HepG2 (cell line): ENCODE results near the gene NDUFS1. TPM values are rescaled to one million over a fixed set of nuclear protein-coding genes. Genes with fewer than 3 reads are reported as not detected.

Experiments used
- ARID2 ChIP-seq: sonication (generic); formaldehyde crosslinking; IDR thresholded peaks from 2 replicates; pipeline ENCODE4 v1.8.1; 2022; ENCODE audit warnings: mild to moderate bottlenecking, missing genetic modification reagents, borderline replicate concordance
- BRCA1 ChIP-seq: sonication (generic); formaldehyde crosslinking; IDR thresholded peaks from 2 replicates; pipeline ENCODE4 v1.4.0; 2020; ENCODE audit warnings: missing genetic modification reagents
- FOXA1 ChIP-seq, 2 experiments: fragments of 450-650 bp in 1 of 2; sonication (generic) in 1 of 2; formaldehyde crosslinking in 1 of 2; IDR thresholded peaks; 2 replicates each; pipeline versions ENCODE4 v1.4.0 to v1.6.1; 2016 to 2020; ENCODE audit warnings: missing genetic modification reagents in 1 of 2
- JDP2 ChIP-seq: sonication (generic); formaldehyde crosslinking; IDR thresholded peaks from 2 replicates; pipeline ENCODE4 v1.8.1; 2022; ENCODE audit warnings: missing genetic modification reagents, borderline replicate concordance
- KLF15 ChIP-seq: sonication (generic); formaldehyde crosslinking; IDR thresholded peaks from 2 replicates; pipeline ENCODE4 v1.8.1; 2023; ENCODE audit warnings: borderline replicate concordance, mild to moderate bottlenecking, inconsistent platforms, missing genetic modification reagents, mixed read lengths
- MED8 ChIP-seq: sonication (generic); formaldehyde crosslinking; IDR thresholded peaks from 2 replicates; pipeline ENCODE4 v1.8.1; 2023; ENCODE audit warnings: mild to moderate bottlenecking, missing genetic modification reagents; ENCODE audit not compliant: insufficient replicate concordance
- MXD3 ChIP-seq: IDR thresholded peaks from 2 replicates; pipeline ENCODE4 v1.6.1; 2016; ENCODE audit warnings: mild to moderate bottlenecking, missing biosample characterization, missing genetic modification reagents
- POLR2AphosphoS5 ChIP-seq: IDR thresholded peaks from 2 replicates; pipeline ENCODE4 v1.6.1; 2012; ENCODE audit warnings: low read depth, low read length
- SIN3A ChIP-seq: IDR thresholded peaks from 2 replicates; pipeline ENCODE4 v1.6.1; 2011; ENCODE audit warnings: low read depth, mild to moderate bottlenecking, control low read depth, low read length, borderline replicate concordance
- USF2 ChIP-seq, 2 experiments: sonication (generic) in 1 of 2; formaldehyde crosslinking in 1 of 2; IDR thresholded peaks; 2 replicates each; pipeline versions ENCODE4 v1.5.1 to v1.6.1; 2011 to 2020; ENCODE audit warnings: borderline replicate concordance in 1 of 2, low read depth in 1 of 2, low read length in 1 of 2, mild to moderate bottlenecking in 1 of 2, missing genetic modification reagents in 1 of 2, moderate library complexity in 1 of 2
- ZFP36L1 ChIP-seq: sonication (generic); formaldehyde crosslinking; IDR thresholded peaks from 2 replicates; pipeline ENCODE4 v1.8.0; 2022; ENCODE audit warnings: mild to moderate bottlenecking, missing genetic modification reagents, moderate library complexity
- ZNF251 ChIP-seq: sonication (generic); formaldehyde crosslinking; IDR thresholded peaks from 2 replicates; pipeline ENCODE4 v1.9.0; 2021; ENCODE audit warnings: mild to moderate bottlenecking, missing genetic modification reagents
- ZNF253 ChIP-seq: sonication (generic); formaldehyde crosslinking; IDR thresholded peaks from 2 replicates; pipeline ENCODE4 v1.8.0; 2022; ENCODE audit warnings: mild to moderate bottlenecking, missing genetic modification reagents, borderline replicate concordance
- ZNF367 ChIP-seq: sonication (generic); formaldehyde crosslinking; IDR thresholded peaks from 2 replicates; pipeline ENCODE4 v1.4.0; 2020; ENCODE audit warnings: missing genetic modification reagents, borderline replicate concordance
- ZNF574 ChIP-seq: sonication (generic); formaldehyde crosslinking; IDR thresholded peaks from 2 replicates; pipeline ENCODE4 v1.4.0; 2020; ENCODE audit warnings: missing genetic modification reagents
- ZNF704 ChIP-seq: sonication (generic); formaldehyde crosslinking; IDR thresholded peaks from 2 replicates; pipeline ENCODE4 v1.8.1; 2023; ENCODE audit warnings: mild to moderate bottlenecking, inconsistent platforms, moderate library complexity, missing genetic modification reagents, borderline replicate concordance
- ZNF766 ChIP-seq: sonication (generic); formaldehyde crosslinking; IDR thresholded peaks from 2 replicates; pipeline ENCODE4 v1.5.0; 2020; ENCODE audit warnings: missing genetic modification reagents, borderline replicate concordance
- ZNF841 ChIP-seq: sonication (generic); formaldehyde crosslinking; IDR thresholded peaks from 2 replicates; pipeline ENCODE4 v1.8.1; 2023; ENCODE audit warnings: missing genetic modification reagents, borderline replicate concordance
- polyA plus RNA-seq, 8 experiments: library from polyadenylated mRNA; depleted of rRNA in 3 of 8; stranded (reverse) in 7 of 8; unstranded in 1 of 8; fragments of >200 nt; fragmentation: Illumina TruSeq in 4 of 8; extraction: Trizol in 4 of 8; gene quantifications; 2 replicates each; pipeline versions ENCODE4 v1.2.1 to v1.2.3, GENCODE V29; 2011 to 2016; ENCODE audit warnings: low read depth in 4 of 8, missing spikeins in 1 of 8, mixed read lengths in 1 of 8; ENCODE audit not compliant: insufficient read depth in 1 of 8
- total RNA-seq, 5 experiments: library from RNA; depleted of rRNA; stranded (reverse); fragments of >200 nt; fragmentation: Illumina TruSeq; extraction: Trizol; gene quantifications; 2 replicates each; pipeline ENCODE4 v1.2.3, GENCODE V29; 2016; ENCODE audit warnings: low read depth in 1 of 5
- TF ChIP-seq, protein P1 (sequence below): sonication (generic); formaldehyde crosslinking; IDR thresholded peaks from 2 replicates; pipeline ENCODE4 v1.5.0; 2020; ENCODE audit warnings: missing genetic modification reagents

The NDUFS1 gene
- total and polyA plus RNA-seq, 2 of the 13 experiments (the other 11 are each of a cell fraction or from before 2014, with no cell fraction given): 139 to 242 TPM

GRCh38 chr2:206159346-206160124 lies at the start of gene NDUFS1, which contains the start of gene EEF1B2 (continued):
- TF ChIP-seq, protein P1, sequence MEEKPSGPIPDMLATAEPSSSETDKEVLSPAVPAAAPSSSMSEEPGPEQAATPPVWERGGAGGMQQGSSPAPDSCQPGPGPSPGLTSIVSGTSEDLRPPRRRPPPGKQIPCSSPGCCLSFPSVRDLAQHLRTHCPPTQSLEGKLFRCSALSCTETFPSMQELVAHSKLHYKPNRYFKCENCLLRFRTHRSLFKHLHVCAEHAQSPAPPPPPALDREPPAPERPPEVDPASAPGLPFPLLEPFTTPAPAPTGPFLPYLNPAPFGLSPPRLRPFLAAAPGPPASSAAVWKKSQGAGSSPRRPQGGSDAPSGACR: peak; percentile 84; the same call in 1 of the 2 replicates
- TF ChIP-seq POLR2AphosphoS5 (peak; percentile 87), ZNF367 (CRISPR knock-in tag) (no peak), ZNF766 (CRISPR knock-in tag) (peak; percentile 72), ZNF574 (CRISPR knock-in tag) (peak; percentile 93), ZFP36L1 (peak; percentile 89), MED8 (CRISPR knock-in tag) (peak; percentile 78), BRCA1 (CRISPR knock-in tag) (peak; percentile 71; the same call in 1 of the 2 replicates), SIN3A (no peak), JDP2 (CRISPR knock-in tag) (no peak), ZNF704 (peak; percentile 31; the same call in 1 of the 2 replicates), FOXA1 (IDR thresholded peaks at IDR 0.05) (no peak), FOXA1 (CRISPR knock-in tag; IDR thresholded peaks at IDR 0.05) (peak; percentile 44), ZNF253 (CRISPR knock-in tag) (peak; percentile 65), ARID2 (peak; percentile 0; the same call in 1 of the 2 replicates), USF2 (IDR thresholded peaks at IDR 0.05; ENCODE audit: low read depth, low read length) (no peak), USF2 (CRISPR knock-in tag; IDR thresholded peaks at IDR 0.05; ENCODE audit: borderline replicate concordance) (peak; percentile 89), MXD3 (CRISPR knock-in tag) (peak; percentile 89), ZNF251 (CRISPR knock-in tag) (peak; percentile 75; the same call in 1 of the 2 replicates), ZNF841 (no peak), KLF15 (no peak; the same call in 1 of the 2 replicates)
